H9 (cell line): ENCODE data around the gene DRD5. TPM values are rescaled to one million over a fixed set of nuclear protein-coding genes. Genes with fewer than 3 reads are reported as not detected.

Source experiments
- DNase-seq: peaks from one replicate; pipeline ENCODE4 v3.0.0-alpha.2; 2017
- H2AFZ ChIP-seq: one replicate; pipeline ENCODE4 v1.6.1; 2013; ENCODE audit warnings: mild to moderate bottlenecking, low read length, control low read depth, moderate library complexity
- H2AK5ac ChIP-seq: 2 replicates; pipeline ENCODE4 v1.6.1; 2013; ENCODE audit warnings: low read length, control low read depth, mixed read lengths; ENCODE audit not compliant: insufficient read length
- H2BK120ac ChIP-seq: one replicate; pipeline ENCODE4 v1.6.1; 2013; ENCODE audit warnings: low read depth, mild to moderate bottlenecking, low read length, control low read depth, inconsistent platforms; ENCODE audit not compliant: poor library complexity, severe bottlenecking
- H2BK12ac ChIP-seq: 2 replicates; pipeline ENCODE4 v1.6.1; 2013; ENCODE audit warnings: low read length, control low read depth, mixed read lengths, low read depth; ENCODE audit not compliant: insufficient read length
- H2BK15ac ChIP-seq: 2 replicates; pipeline ENCODE4 v1.6.1; 2013; ENCODE audit warnings: low read depth, low read length, control low read depth
- H2BK20ac ChIP-seq: one replicate; pipeline ENCODE4 v1.6.1; 2013; ENCODE audit warnings: low read depth, mild to moderate bottlenecking, low read length, control low read depth, inconsistent platforms; ENCODE audit not compliant: poor library complexity, severe bottlenecking
- H2BK5ac ChIP-seq: 2 replicates; pipeline ENCODE4 v1.6.1; 2013; ENCODE audit warnings: low read length, control low read depth, mixed read lengths; ENCODE audit not compliant: insufficient read length
- H3K14ac ChIP-seq: 2 replicates; pipeline ENCODE4 v1.6.1; 2013; ENCODE audit warnings: low read length, control low read depth; ENCODE audit not compliant: insufficient read depth
- H3K18ac ChIP-seq: 2 replicates; pipeline ENCODE4 v1.6.1; 2013; ENCODE audit warnings: low read depth, mild to moderate bottlenecking, mixed read lengths, low read length, control low read depth; ENCODE audit not compliant: insufficient read length
- H3K23ac ChIP-seq: 2 replicates; pipeline ENCODE4 v1.6.1; 2013; ENCODE audit warnings: low read length, control low read depth, mixed read lengths, low read depth; ENCODE audit not compliant: insufficient read length
- H3K23me2 ChIP-seq: 2 replicates; pipeline ENCODE4 v1.6.1; 2013; ENCODE audit warnings: low read depth, mild to moderate bottlenecking, mixed read lengths, low read length, control low read depth; ENCODE audit not compliant: insufficient read length, poor library complexity, severe bottlenecking
- H3K27ac ChIP-seq: 2 replicates; pipeline ENCODE4 v1.5.1; 2013; ENCODE audit warnings: low read length, control low read depth, mixed read lengths, low read depth; ENCODE audit not compliant: insufficient read length
- H3K27me3 ChIP-seq: 2 replicates; pipeline ENCODE4 v1.6.1; 2013; ENCODE audit warnings: low read length, control low read depth, inconsistent platforms; ENCODE audit not compliant: insufficient read depth
- H3K4ac ChIP-seq: 2 replicates; pipeline ENCODE4 v1.6.1; 2013; ENCODE audit warnings: low read depth, mild to moderate bottlenecking, control low read depth, inconsistent platforms, low read length, moderate library complexity
- H3K4me1 ChIP-seq: 2 replicates; pipeline ENCODE4 v1.6.1; 2013; ENCODE audit warnings: low read length, control low read depth, inconsistent platforms; ENCODE audit not compliant: insufficient read depth
- H3K4me2 ChIP-seq: 2 replicates; pipeline ENCODE4 v1.6.1; 2013; ENCODE audit warnings: low read length, control low read depth, mixed read lengths; ENCODE audit not compliant: insufficient read length, insufficient read depth
- H3K56ac ChIP-seq: 2 replicates; pipeline ENCODE4 v1.6.1; 2013; ENCODE audit warnings: low read depth, mild to moderate bottlenecking, mixed read lengths, low read length, control low read depth; ENCODE audit not compliant: insufficient read length
- H3K79me1 ChIP-seq: 2 replicates; pipeline ENCODE4 v1.6.1; 2013; ENCODE audit warnings: low read depth, mild to moderate bottlenecking, moderate library complexity, low read length, control low read depth, inconsistent platforms; ENCODE audit not compliant: insufficient read depth, poor library complexity, severe bottlenecking
- H3K79me2 ChIP-seq: 2 replicates; pipeline ENCODE4 v1.6.1; 2013; ENCODE audit warnings: low read length, control low read depth, inconsistent platforms; ENCODE audit not compliant: insufficient read depth
- H3K9ac ChIP-seq: 2 replicates; pipeline ENCODE4 v1.6.1; 2013; ENCODE audit warnings: low read length, control low read depth, mixed read lengths; ENCODE audit not compliant: insufficient read length; ENCODE audit errors: extremely low read depth
- H3K9me3 ChIP-seq: one replicate; pipeline ENCODE4 v1.6.1; 2013; ENCODE audit warnings: low read depth, low read length, inconsistent platforms; ENCODE audit not compliant: control insufficient read depth
- H3T11ph ChIP-seq: one replicate; pipeline ENCODE4 v1.6.1; 2013; ENCODE audit warnings: mild to moderate bottlenecking, low read length, control low read depth, inconsistent platforms
- H4K20me1 ChIP-seq: one replicate; pipeline ENCODE4 v1.6.1; 2013; ENCODE audit not compliant: control insufficient read depth, insufficient read length, insufficient read depth
- H4K5ac ChIP-seq: 2 replicates; pipeline ENCODE4 v1.6.1; 2013; ENCODE audit warnings: low read depth, mild to moderate bottlenecking, mixed read lengths, low read length, control low read depth; ENCODE audit not compliant: insufficient read length
- H4K8ac ChIP-seq: replicated peaks from 2 replicates; pipeline ENCODE4 v1.6.1; 2013; ENCODE audit warnings: low read length, control low read depth, mixed read lengths, low read depth; ENCODE audit not compliant: insufficient read length
- H4K91ac ChIP-seq: 2 replicates; pipeline ENCODE4 v1.6.1; 2013; ENCODE audit warnings: low read depth, mild to moderate bottlenecking, moderate library complexity, mixed read lengths, low read length, control low read depth; ENCODE audit not compliant: insufficient read length
- H3K27ac Mint-ChIP-seq, 3 experiments: 2 replicates in 2 of 3; 3 replicates in 1 of 3; pipeline ENCODE4 v1.8.0; 2020 to 2021; ENCODE audit warnings: mixed read lengths in 3 of 3, mild to moderate bottlenecking in 1 of 3, moderate library complexity in 1 of 3
- H3K27me3 Mint-ChIP-seq: 2 replicates; pipeline ENCODE4 v1.8.0; 2021; ENCODE audit warnings: low read depth, mild to moderate bottlenecking, moderate library complexity, mixed read lengths
- H3K36me3 Mint-ChIP-seq, 3 experiments: 2 replicates in 2 of 3; 3 replicates in 1 of 3; pipeline ENCODE4 v1.8.0; 2020 to 2021; ENCODE audit warnings: low read depth in 3 of 3, mixed read lengths in 3 of 3; ENCODE audit not compliant: insufficient read depth in 1 of 3
- H3K4me1 Mint-ChIP-seq, 2 experiments: 2 replicates each; pipeline ENCODE4 v1.8.0; 2020; ENCODE audit warnings: mixed read lengths in 2 of 2
- H3K4me3 Mint-ChIP-seq, 2 experiments: 2 replicates in 1 of 2; 3 replicates in 1 of 2; pipeline ENCODE4 v1.8.0; 2020 to 2021; ENCODE audit warnings: mild to moderate bottlenecking in 2 of 2, mixed read lengths in 2 of 2, moderate library complexity in 1 of 2
- H3K9me3 Mint-ChIP-seq, 2 experiments: 2 replicates in 1 of 2; 3 replicates in 1 of 2; pipeline ENCODE4 v1.8.0; 2020; ENCODE audit warnings: mild to moderate bottlenecking in 2 of 2, mixed read lengths in 2 of 2, moderate library complexity in 1 of 2
- WGBS: extraction: QIAGEN DNeasy Blood & Tissue Kit; methylation state at CpG from one replicate; pipeline ENCODE4 v1.1.7; 2013; ENCODE audit warnings: missing lambda C conversion rate, low lambda C conversion rate, mixed read lengths; ENCODE audit not compliant: insufficient read length; ENCODE audit errors: extremely low coverage; 5-methylcytosine and 5-hydroxymethylcytosine counted together
- total RNA-seq: library from RNA; stranded (reverse); gene quantifications from 2 replicates; pipeline ENCODE4 v1.2.1, GENCODE V29; 2021
- TF ChIP-seq, protein P1 (sequence below): fragments of 200-600 bp; sonication (generic); conservative IDR thresholded peaks from 3 replicates; pipeline ENCODE4 v1.8.0; 2021; ENCODE audit warnings: antibody characterized with exemption, mild to moderate bottlenecking

Gene DRD5
- total RNA-seq, 1 experiment from 2014 or later = not detected

DNA sequence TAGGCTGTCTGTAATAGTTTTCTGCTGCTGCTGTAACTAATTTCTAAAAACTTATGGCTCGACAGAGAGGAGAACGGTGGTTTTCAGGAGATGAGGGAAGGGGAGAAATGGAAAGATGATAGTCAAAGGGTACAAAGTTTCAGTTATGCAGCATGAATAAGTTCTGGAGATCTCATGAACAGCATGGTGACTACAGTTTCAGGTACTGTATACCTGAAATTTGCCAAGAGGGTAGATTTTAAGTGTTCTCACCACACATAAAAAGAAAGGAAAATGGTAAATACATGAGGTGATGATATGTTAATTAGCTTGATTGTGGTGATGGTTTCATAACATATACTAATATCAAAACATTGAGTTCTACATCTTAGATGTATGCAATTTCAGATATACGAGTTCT is 34.9 kb downstream of the DRD5 start:
- DNase-seq = no peak
- H3K27me3 Mint-ChIP-seq = peaks cover 8% of the 10 kb centered on the region
- no peak overlapping the region for H2BK5ac ChIP-seq
- H3K18ac ChIP-seq = no peak overlapping the region
- H3K79me1 ChIP-seq = no peaks in the 10 kb centered on the region
- no peak overlapping the region for H2BK15ac ChIP-seq
- H3K9ac ChIP-seq = no peak overlapping the region
- H3K9me3 ChIP-seq = no peaks in the 10 kb centered on the region
- H3K79me2 ChIP-seq = no peaks in the 10 kb centered on the region
- H4K20me1 ChIP-seq = no peaks in the 10 kb centered on the region
- no peaks in the 10 kb centered on the region for H3K23me2 ChIP-seq
- H4K8ac ChIP-seq = no peak overlapping the region
- no peak overlapping the region for H2BK12ac ChIP-seq
- H3K27ac Mint-ChIP-seq = no peak overlapping the region
- H3K4ac ChIP-seq = no peak overlapping the region
- H3K23ac ChIP-seq = no peak overlapping the region
- no peak overlapping the region for H2AK5ac ChIP-seq
- no peak overlapping the region for H3T11ph ChIP-seq
- TF ChIP-seq, protein P1, sequence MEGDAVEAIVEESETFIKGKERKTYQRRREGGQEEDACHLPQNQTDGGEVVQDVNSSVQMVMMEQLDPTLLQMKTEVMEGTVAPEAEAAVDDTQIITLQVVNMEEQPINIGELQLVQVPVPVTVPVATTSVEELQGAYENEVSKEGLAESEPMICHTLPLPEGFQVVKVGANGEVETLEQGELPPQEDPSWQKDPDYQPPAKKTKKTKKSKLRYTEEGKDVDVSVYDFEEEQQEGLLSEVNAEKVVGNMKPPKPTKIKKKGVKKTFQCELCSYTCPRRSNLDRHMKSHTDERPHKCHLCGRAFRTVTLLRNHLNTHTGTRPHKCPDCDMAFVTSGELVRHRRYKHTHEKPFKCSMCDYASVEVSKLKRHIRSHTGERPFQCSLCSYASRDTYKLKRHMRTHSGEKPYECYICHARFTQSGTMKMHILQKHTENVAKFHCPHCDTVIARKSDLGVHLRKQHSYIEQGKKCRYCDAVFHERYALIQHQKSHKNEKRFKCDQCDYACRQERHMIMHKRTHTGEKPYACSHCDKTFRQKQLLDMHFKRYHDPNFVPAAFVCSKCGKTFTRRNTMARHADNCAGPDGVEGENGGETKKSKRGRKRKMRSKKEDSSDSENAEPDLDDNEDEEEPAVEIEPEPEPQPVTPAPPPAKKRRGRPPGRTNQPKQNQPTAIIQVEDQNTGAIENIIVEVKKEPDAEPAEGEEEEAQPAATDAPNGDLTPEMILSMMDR = no peak
- H3K4me1 ChIP-seq = no peaks in the 10 kb centered on the region
- H3K27ac ChIP-seq = no peak overlapping the region
- no peak overlapping the region for H3K4me2 ChIP-seq
- H2AFZ ChIP-seq = no peak overlapping the region
- no peak overlapping the region for H2BK20ac ChIP-seq
- H3K27me3 ChIP-seq = no peaks in the 10 kb centered on the region
- 0 out of 4 replicates have a peak, but pooled peaks cover 0 to 6% of the 10 kb centered on the region in 2 experiments for H3K4me1 Mint-ChIP-seq
- peaks cover 1 to 3% of the 10 kb centered on the region in 2 experiments; a peak in 1 of 5 replicates for H3K9me3 Mint-ChIP-seq
- no peak overlapping the region for H3K56ac ChIP-seq
- no peaks in the 10 kb centered on the region; a peak in 1 of 7 replicates for H3K36me3 Mint-ChIP-seq
- no peak overlapping the region for H4K5ac ChIP-seq
- no peak overlapping the region for H2BK120ac ChIP-seq
- H3K14ac ChIP-seq = no peak overlapping the region
- H3K4me3 Mint-ChIP-seq = no peak overlapping the region
- H4K91ac ChIP-seq = no peak overlapping the region
- WGBS = no CpG with 5 or more reads among the region's 3 CpGs
